22Rv1 (cell line): Measurements from ENCODE around the gene PXDN.

ENCODE experiments used
- ZFX ChIP-seq: fragments of 450-650 bp; IDR thresholded peaks from 2 replicates; pipeline ENCODE4 v1.6.1; 2017; ENCODE audit warnings: antibody characterized with exemption, borderline replicate concordance
- TF ChIP-seq, protein P1 (sequence below): fragments of 450-650 bp; IDR thresholded peaks from 2 replicates; pipeline ENCODE4 v1.5.1; 2017; ENCODE audit warnings: mild to moderate bottlenecking

DNA sequence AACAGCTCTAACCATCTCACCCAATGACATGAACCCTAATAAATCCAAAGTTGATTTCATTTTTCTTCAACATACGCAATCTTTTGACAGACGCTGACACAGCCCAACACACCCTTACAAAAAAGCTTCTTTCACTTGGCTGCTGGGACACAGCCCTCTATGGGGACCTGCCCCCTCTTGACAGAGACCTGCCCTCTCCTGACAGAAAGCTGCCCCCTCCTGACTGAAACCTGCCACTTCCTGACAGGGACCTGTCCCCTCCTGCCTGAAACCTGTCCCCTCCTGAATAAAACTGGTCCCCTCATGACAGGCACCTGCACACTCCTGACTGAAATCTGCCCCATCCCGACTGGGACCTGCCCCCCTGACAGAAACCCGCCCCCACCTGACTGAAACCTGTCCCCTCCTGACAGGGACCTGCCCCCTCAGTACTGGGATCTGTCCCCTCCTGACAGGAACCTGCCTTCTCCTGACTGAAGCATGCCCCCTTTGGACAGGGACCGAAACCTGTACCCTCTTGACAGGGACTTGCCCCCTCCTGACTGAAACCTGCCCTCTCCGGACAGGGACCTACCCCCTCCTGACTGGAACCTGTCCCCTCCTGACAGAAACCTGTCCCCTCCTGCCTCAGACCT is 87.9 kb downstream of the PXDN start:
- TF ChIP-seq, protein P1, sequence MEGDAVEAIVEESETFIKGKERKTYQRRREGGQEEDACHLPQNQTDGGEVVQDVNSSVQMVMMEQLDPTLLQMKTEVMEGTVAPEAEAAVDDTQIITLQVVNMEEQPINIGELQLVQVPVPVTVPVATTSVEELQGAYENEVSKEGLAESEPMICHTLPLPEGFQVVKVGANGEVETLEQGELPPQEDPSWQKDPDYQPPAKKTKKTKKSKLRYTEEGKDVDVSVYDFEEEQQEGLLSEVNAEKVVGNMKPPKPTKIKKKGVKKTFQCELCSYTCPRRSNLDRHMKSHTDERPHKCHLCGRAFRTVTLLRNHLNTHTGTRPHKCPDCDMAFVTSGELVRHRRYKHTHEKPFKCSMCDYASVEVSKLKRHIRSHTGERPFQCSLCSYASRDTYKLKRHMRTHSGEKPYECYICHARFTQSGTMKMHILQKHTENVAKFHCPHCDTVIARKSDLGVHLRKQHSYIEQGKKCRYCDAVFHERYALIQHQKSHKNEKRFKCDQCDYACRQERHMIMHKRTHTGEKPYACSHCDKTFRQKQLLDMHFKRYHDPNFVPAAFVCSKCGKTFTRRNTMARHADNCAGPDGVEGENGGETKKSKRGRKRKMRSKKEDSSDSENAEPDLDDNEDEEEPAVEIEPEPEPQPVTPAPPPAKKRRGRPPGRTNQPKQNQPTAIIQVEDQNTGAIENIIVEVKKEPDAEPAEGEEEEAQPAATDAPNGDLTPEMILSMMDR = no peak
- TF ChIP-seq ZFX = no peak
